Measurements from ENCODE around the gene TMEM263.

TMEM263 gene

GRCh38 chr12:106924268-106924861 lies 31.3 kb upstream of the TMEM263 start:
- H3K4me3 ChIP-seq (replicated peaks; ENCODE audit: low read depth, low read length), result no peak overlapping the region
- DNase-seq (ENCODE audit: extremely low read depth, low read depth), result no peak
- TF ChIP-seq CTCF (IDR thresholded peaks at IDR 0.05; ENCODE audit: low read depth, low read length, missing control alignments), result no peak

GRCh38 chr12:106926657-106927056 lies 29.1 kb upstream of the TMEM263 start:
- DNase-seq (ENCODE audit: extremely low read depth, low read depth), result no peak
- no peak overlapping the region for H3K4me3 ChIP-seq (replicated peaks; ENCODE audit: low read depth, low read length)
- TF ChIP-seq CTCF (IDR thresholded peaks at IDR 0.05; ENCODE audit: low read depth, low read length, missing control alignments), result no peak

GRCh38 chr12:106934277-106934676 lies 21.4 kb upstream of the TMEM263 start:
- no peak for DNase-seq (ENCODE audit: extremely low read depth, low read depth)
- no peak for TF ChIP-seq CTCF (IDR thresholded peaks at IDR 0.05; ENCODE audit: low read depth, low read length, missing control alignments)
- no peak overlapping the region for H3K4me3 ChIP-seq (replicated peaks; ENCODE audit: low read depth, low read length)

GRCh38 chr12:106941481-106942156 lies 14.1 kb upstream of the TMEM263 start:
- no peak overlapping the region for H3K4me3 ChIP-seq (replicated peaks; ENCODE audit: low read depth, low read length)
- TF ChIP-seq CTCF (IDR thresholded peaks at IDR 0.05; ENCODE audit: low read depth, low read length, missing control alignments), result no peak
- DNase-seq (ENCODE audit: extremely low read depth, low read depth), result no peak

GRCh38 chr12:106942775-106943174 lies 12.9 kb upstream of the TMEM263 start:
- H3K4me3 ChIP-seq (replicated peaks; ENCODE audit: low read depth, low read length), result no peak overlapping the region
- DNase-seq (ENCODE audit: extremely low read depth, low read depth), result no peak
- TF ChIP-seq CTCF (IDR thresholded peaks at IDR 0.05; ENCODE audit: low read depth, low read length, missing control alignments), result no peak

- no peak for TF ChIP-seq CTCF (IDR thresholded peaks at IDR 0.05; ENCODE audit: low read depth, low read length, missing control alignments)
Observed at GRCh38 chr12:106945261-106945851, 10.4 kb upstream of the TMEM263 start.

More at GRCh38 chr12:106945261-106945851, 10.4 kb upstream of the TMEM263 start:
- DNase-seq (ENCODE audit: extremely low read depth, low read depth), result no peak
- no peak overlapping the region for H3K4me3 ChIP-seq (replicated peaks; ENCODE audit: low read depth, low read length)
